NT2/D1 (cell line): ENCODE data around the gene RSU1.

ENCODE experiments used
- DNase-seq: peaks from one replicate; pipeline ENCODE4 v3.0.0-alpha.2; 2011; ENCODE audit warnings: low read depth, low spot score
- H3K27me3 ChIP-seq: 2 replicates; pipeline ENCODE4 v1.6.0; 2011; ENCODE audit warnings: mild to moderate bottlenecking; ENCODE audit not compliant: insufficient read length, insufficient read depth
- H3K36me3 ChIP-seq: 2 replicates; pipeline ENCODE4 v1.6.1; 2011; ENCODE audit warnings: mild to moderate bottlenecking, low read length, mixed read lengths; ENCODE audit not compliant: insufficient read depth, insufficient read length
- H3K4me1 ChIP-seq: 2 replicates; pipeline ENCODE4 v1.5.1; 2011; ENCODE audit not compliant: insufficient read depth, insufficient read length
- H3K4me3 ChIP-seq: 2 replicates; pipeline ENCODE4 v1.5.1; 2011; ENCODE audit warnings: low read depth; ENCODE audit not compliant: insufficient read length
- H3K9ac ChIP-seq: 2 replicates; pipeline ENCODE4 v1.6.0; 2011; ENCODE audit warnings: low read depth; ENCODE audit not compliant: insufficient read length
- H3K9me3 ChIP-seq: 2 replicates; pipeline ENCODE4 v1.5.1; 2011; ENCODE audit warnings: mild to moderate bottlenecking, low read length; ENCODE audit not compliant: insufficient read depth
- SUZ12 ChIP-seq: IDR thresholded peaks from 2 replicates; pipeline ENCODE4 v1.6.1; 2011; ENCODE audit not compliant: insufficient read length, insufficient read depth; ENCODE audit errors: extremely low read depth
- YY1 ChIP-seq: IDR thresholded peaks from 2 replicates; pipeline ENCODE4 v1.6.1; 2011; ENCODE audit not compliant: insufficient read length, insufficient read depth
- ZNF274 ChIP-seq: IDR thresholded peaks from 2 replicates; pipeline ENCODE4 v1.6.1; 2011; ENCODE audit warnings: mild to moderate bottlenecking, low read depth, low read length

The RSU1 gene

DNA sequence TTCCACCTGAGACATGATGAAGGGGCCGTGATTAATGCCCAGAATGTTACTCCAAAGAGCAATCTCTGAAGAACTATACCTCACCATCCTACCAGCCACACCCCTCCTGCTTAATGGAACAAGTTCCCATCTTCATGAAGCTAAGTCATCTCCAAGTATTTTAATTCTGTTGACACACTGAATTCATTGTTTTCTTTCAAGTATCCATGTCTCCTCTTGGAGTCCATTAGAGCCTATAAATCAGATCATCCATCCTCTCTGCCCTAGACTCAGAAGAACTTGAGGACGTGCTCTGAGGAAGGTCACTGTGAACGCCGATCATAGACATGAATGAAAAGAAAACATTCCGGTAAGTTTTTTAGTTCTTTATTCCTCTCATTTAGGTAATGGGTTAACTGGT is 126.8 kb downstream of the RSU1 start:
- H3K4me3 ChIP-seq = no peak overlapping the region
- TF ChIP-seq ZNF274 = no peak
- TF ChIP-seq SUZ12 = no peak
- no peak for TF ChIP-seq YY1
- no peaks in the 10 kb centered on the region for H3K27me3 ChIP-seq
- no peaks in the 10 kb centered on the region for H3K9me3 ChIP-seq
- no peak overlapping the region for H3K9ac ChIP-seq
- DNase-seq = no peak
- H3K36me3 ChIP-seq = no peaks in the 10 kb centered on the region
- no peaks in the 10 kb centered on the region for H3K4me1 ChIP-seq

DNA sequence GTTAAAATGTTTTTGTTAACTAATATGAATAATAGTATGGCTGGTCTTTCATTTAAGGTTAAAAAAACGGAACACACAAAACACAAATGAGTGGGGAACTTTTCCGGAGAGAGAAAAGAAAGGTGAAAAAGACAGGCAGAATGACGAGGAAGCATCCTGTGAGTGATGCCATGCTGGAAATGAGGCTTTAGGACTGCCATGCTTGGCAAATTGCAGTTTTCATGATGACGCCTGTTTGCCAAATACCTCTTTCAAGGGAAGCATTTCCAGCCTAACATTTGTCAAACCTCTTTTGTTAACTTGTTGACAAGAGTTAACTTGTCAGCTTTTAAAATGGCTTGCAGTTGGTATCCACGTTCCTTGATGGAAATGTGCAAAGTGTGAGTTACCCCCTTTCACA is 127.5 kb downstream of the RSU1 start:
- no peaks in the 10 kb centered on the region for H3K9me3 ChIP-seq
- no peak overlapping the region for H3K4me3 ChIP-seq
- no peaks in the 10 kb centered on the region for H3K4me1 ChIP-seq
- no peak overlapping the region for H3K9ac ChIP-seq
- H3K27me3 ChIP-seq = no peaks in the 10 kb centered on the region
- TF ChIP-seq YY1 = no peak
- TF ChIP-seq ZNF274 = no peak
- TF ChIP-seq SUZ12 = no peak
- no peaks in the 10 kb centered on the region for H3K36me3 ChIP-seq
- no peak for DNase-seq

DNA sequence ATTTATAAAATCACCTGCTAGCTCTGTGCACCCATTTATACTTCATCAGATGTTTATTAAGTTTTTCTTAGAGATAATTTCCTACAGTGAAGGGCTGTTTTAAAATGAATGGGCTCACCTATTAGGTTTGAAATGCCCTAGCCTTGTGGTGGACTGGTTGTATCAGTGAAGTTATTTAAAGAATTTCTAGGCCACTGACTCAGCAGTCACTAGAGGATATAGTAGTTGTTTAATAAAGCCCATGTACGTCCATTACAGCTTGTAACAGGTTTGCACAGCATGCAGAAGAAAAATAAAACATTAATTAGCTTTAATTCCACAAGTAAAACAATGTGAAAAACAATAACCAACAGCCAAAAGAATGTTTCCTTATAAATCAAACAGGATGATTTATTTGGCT is 128.0 kb downstream of the RSU1 start:
- no peak overlapping the region for H3K9ac ChIP-seq
- H3K9me3 ChIP-seq = no peaks in the 10 kb centered on the region
- H3K4me3 ChIP-seq = no peak overlapping the region
- no peaks in the 10 kb centered on the region for H3K36me3 ChIP-seq
- no peak for DNase-seq
- TF ChIP-seq ZNF274 = no peak
- TF ChIP-seq SUZ12 = no peak
- TF ChIP-seq YY1 = no peak
- H3K27me3 ChIP-seq = no peaks in the 10 kb centered on the region
- no peaks in the 10 kb centered on the region for H3K4me1 ChIP-seq

DNA sequence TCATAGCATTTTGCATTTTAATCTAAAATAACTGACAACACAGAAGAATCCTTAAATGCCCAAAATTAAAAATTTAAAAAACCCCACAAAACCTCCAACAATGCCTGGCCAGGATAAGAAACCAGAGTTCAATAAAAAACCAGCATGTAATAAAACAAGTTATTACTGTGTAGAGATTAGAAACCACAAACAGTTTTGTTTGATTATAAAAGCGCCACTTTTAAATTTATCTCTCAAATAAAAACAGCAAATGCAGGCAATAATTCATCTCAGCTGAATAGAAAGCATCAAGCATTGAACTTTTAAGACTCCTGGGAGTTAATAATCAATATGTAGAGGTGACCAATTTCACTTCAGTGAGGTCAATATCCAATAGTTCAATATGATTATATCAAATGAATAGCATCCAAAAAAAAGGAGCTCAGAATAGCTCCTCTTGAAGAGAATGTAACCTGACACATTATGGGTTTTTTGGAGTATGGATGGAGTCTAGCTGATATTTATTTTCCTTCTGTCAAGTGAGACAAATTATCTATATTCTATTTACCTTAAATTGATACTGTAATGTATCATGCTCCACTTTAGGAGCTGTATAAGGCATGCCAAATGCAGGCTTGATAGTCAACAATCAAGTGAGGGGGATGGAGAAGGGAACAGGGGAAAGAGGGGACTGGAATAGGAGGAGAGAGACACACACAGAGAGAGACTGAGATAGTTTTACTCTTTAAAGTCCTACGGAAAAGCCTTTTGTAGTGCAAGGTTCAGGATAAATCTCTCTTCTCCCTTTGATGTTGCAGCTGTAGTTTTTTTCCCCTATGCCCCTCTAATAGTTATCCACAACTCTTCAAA is 130.9 kb downstream of the RSU1 start:
- DNase-seq = no peak
- H3K36me3 ChIP-seq = no peaks in the 10 kb centered on the region

DNA sequence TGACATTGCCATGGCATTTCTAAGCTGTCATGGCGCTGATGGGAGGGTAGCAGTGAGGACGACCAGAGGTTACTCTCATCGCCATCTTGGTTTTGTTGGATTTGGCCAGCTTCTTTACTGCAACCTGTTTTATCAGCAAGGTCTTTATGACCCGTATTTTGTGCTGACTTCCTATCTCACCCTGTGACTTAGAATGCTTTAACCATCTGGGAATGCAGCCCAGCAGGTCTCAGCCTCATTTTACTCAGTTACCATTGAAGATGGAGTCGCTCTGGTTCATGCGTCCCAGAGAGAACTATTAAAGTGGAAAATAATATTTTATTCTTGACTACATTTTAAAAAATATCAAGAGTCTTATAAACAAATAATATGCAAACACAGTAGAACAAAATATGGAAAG is 131.7 kb downstream of the RSU1 start:
- H3K27me3 ChIP-seq = no peaks in the 10 kb centered on the region
- no peaks in the 10 kb centered on the region for H3K36me3 ChIP-seq
- H3K4me1 ChIP-seq = no peaks in the 10 kb centered on the region
- no peak overlapping the region for H3K4me3 ChIP-seq
- H3K9me3 ChIP-seq = no peaks in the 10 kb centered on the region
- H3K9ac ChIP-seq = no peak overlapping the region
- TF ChIP-seq ZNF274 (no peak), YY1 (no peak), SUZ12 (no peak)
- no peak for DNase-seq

More for the DNA sequence above, 130.9 kb downstream of the RSU1 start:
- no peak for TF ChIP-seq ZNF274
- no peak for TF ChIP-seq YY1
- Histone ChIP-seq H3K9me3 (no peaks in the 10 kb centered on the region), H3K27me3 (no peaks in the 10 kb centered on the region), H3K9ac (no peak overlapping the region), H3K4me1 (no peaks in the 10 kb centered on the region), H3K4me3 (no peak overlapping the region)

DNA sequence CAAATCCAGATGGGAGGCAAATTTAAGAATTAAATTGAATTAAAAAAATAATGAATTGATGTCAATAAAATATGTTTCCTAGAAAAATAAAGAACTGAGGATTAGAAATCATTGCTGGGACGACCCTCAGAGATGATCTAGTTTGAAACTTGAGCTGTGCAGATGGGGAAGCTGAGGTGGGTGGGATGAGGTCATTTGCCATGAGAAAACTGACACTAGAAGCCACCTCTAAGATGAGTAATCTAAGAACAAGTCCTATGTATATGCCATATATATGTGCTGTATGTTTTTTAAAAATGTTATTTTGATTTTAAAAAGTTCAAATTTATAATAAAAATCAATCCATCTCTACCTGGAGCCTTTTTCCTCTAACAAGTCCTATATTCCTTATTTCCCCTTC is 135.7 kb downstream of the RSU1 start:
- no peaks in the 10 kb centered on the region for H3K27me3 ChIP-seq
- TF ChIP-seq YY1 (no peak), SUZ12 (no peak), ZNF274 (no peak)
- H3K4me3 ChIP-seq = no peak overlapping the region
- H3K9me3 ChIP-seq = no peaks in the 10 kb centered on the region; the same call in 1 of the 2 replicates
- no peaks in the 10 kb centered on the region for H3K36me3 ChIP-seq
- no peak overlapping the region for H3K9ac ChIP-seq
- no peak for DNase-seq
- no peaks in the 10 kb centered on the region for H3K4me1 ChIP-seq

DNA sequence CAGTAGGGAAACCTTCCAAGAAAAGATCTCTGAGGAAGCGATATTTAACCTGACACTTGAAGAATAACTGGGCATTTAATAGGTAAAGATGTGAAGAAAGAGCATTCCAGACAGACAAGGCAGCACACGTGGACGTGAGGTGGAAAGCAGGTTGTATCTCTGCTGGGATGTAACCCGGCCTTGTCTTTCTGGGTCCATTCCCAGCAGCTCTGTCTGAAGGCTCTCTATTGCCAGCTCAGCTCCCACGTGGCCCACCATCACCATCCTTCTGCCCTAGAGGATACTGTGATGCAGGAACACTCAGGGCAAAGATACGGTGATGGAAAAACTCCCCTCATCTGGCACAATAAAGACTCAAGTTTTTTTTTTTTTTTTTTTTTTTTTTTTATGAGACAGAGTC is 137.7 kb downstream of the RSU1 start:
- DNase-seq = no peak
- TF ChIP-seq YY1 (no peak), ZNF274 (no peak), SUZ12 (no peak)
- Histone ChIP-seq H3K27me3 (no peaks in the 10 kb centered on the region), H3K4me3 (no peak overlapping the region), H3K9me3 (no peaks in the 10 kb centered on the region; the same call in 1 of the 2 replicates), H3K4me1 (no peaks in the 10 kb centered on the region), H3K9ac (no peak overlapping the region), H3K36me3 (no peaks in the 10 kb centered on the region)

DNA sequence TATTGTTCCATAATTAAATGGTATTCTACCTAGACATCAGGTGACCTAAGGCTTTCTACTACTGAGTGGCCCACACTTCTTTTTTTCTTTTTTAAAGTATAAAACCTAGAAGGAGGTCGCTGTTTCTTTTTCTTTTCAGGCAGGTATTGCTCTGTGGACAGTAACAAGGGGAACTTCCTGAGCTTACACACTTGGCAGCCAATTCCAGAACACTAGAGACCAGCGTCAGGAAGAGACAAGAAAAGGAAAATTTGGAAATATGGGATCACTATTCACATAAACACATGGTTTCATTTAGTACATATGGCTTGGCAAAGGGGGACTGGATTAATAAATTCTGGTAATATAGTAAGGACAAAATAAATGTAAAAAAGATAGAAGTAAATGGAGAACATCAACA is 141.9 kb downstream of the RSU1 start:
- H3K9me3 ChIP-seq = no peaks in the 10 kb centered on the region; the same call in 1 of the 2 replicates
- DNase-seq = no peak
- TF ChIP-seq SUZ12 = no peak
- no peak for TF ChIP-seq YY1
- TF ChIP-seq ZNF274 = no peak
- no peak overlapping the region for H3K4me3 ChIP-seq
- H3K9ac ChIP-seq = no peak overlapping the region
- peaks cover 3% of the 10 kb centered on the region for H3K36me3 ChIP-seq
- H3K4me1 ChIP-seq = no peaks in the 10 kb centered on the region
- no peaks in the 10 kb centered on the region for H3K27me3 ChIP-seq
